Measurements from ENCODE around the gene TGFB1.

DNA sequence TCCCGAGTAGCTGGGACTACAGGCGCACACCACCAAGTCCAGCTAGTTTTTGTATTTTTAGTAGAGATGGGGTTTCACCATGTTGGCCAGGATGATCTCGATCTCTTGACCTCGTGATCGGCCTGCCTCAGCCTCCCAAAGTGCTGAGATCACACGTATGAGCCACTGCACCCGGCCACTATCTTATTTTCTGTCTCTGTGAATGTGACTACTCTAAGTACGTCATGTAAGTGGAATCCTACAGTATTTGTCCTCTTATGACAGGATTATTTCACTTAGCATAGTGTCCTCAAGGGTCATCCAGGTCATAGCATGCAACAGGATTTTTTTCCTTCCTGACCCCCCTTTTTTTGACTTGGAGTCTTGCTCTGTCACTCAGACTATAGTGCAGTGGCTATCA is 17.8 kb upstream of the TGFB1 start:
- TF ChIP-seq CTCF (conservative IDR thresholded peaks at IDR 0.05; ENCODE audit: low read depth, low read length) (no peak), EZH2 (IDR thresholded peaks at IDR 0.05; ENCODE audit: borderline replicate concordance, low read depth, low read length, poor library complexity, severe bottlenecking) (no peak)
